Measurements from ENCODE around the gene PGP.

- no peak for TF ChIP-seq CTCF (IDR thresholded peaks at IDR 0.05; ENCODE audit: insufficient read depth, low read length, poor library complexity, severe bottlenecking)
- TF ChIP-seq EZH2phosphoT487 (conservative IDR thresholded peaks at IDR 0.05; ENCODE audit: low read length): no peak
These were observed 9.4 kb upstream of the PGP start for GRCh38 chr16:2223942-2224486.
